HepG2 (cell line): ENCODE results near the gene COG1.

Experiments used
- CTCF ChIP-seq: sonication (generic); formaldehyde crosslinking; IDR thresholded peaks from 2 replicates; pipeline ENCODE4 v1.5.0; 2020; ENCODE audit warnings: mild to moderate bottlenecking, missing genetic modification reagents, moderate library complexity
- NPAS2 ChIP-seq: sonication (generic); formaldehyde crosslinking; IDR thresholded peaks from 2 replicates; pipeline ENCODE4 v1.8.0; 2022; ENCODE audit warnings: mild to moderate bottlenecking, missing genetic modification reagents, borderline replicate concordance
- TCF7 ChIP-seq: sonication (generic); IDR thresholded peaks from 2 replicates; pipeline ENCODE4 v1.6.1; 2016; ENCODE audit warnings: antibody characterized with exemption, low read depth
- ZNF275 ChIP-seq: sonication (generic); formaldehyde crosslinking; IDR thresholded peaks from 2 replicates; pipeline ENCODE4 v1.8.0; 2022; ENCODE audit warnings: missing genetic modification reagents, mild to moderate bottlenecking, inconsistent platforms, borderline replicate concordance
- ZNF329 ChIP-seq: sonication (generic); formaldehyde crosslinking; IDR thresholded peaks from 2 replicates; pipeline ENCODE4 v1.9.0; 2021; ENCODE audit warnings: low read depth, mild to moderate bottlenecking, missing genetic modification reagents
- TF ChIP-seq, protein P1 (sequence below): IDR thresholded peaks from 2 replicates; pipeline ENCODE4 v1.6.1; 2012; ENCODE audit warnings: inconsistent platforms

DNA sequence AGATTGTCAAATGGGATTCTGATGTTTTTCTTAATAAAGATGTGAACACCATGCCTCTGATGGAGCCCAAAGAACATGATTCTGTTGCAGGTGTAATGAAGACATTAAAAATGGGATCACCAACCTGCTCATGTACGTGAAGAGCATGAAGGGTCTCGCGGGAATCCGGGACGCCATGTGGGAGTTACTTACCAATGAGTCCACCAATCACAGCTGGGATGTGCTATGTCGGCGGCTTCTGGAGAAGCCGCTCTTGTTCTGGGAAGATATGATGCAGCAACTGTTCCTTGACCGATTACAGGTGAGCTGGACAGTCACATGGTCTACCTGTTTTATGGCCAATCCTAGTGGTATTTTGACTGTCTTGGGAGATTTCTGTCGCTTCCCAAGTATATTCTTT lies 7.6 kb downstream of the COG1 start:
- no peak for TF ChIP-seq TCF7
- no peak for TF ChIP-seq ZNF329 (CRISPR knock-in tag)
- no peak for TF ChIP-seq CTCF
- TF ChIP-seq NPAS2 (CRISPR knock-in tag) = no peak
- no peak for TF ChIP-seq ZNF275 (CRISPR knock-in tag)
- TF ChIP-seq, protein P1, sequence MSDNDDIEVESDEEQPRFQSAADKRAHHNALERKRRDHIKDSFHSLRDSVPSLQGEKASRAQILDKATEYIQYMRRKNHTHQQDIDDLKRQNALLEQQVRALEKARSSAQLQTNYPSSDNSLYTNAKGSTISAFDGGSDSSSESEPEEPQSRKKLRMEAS = no peak
